Common myeloid progenitor, CD34-positive (primary cell): ENCODE results near the gene MAGED2.
A peak's percentile ranks its signal among the peaks of the same experiment; 100 is the strongest.

ENCODE experiments used
- CTCF ChIA-PET: fragments of 350-600 bp; sonication (Branson Sonifier 250); formaldehyde crosslinking; loops from one replicate; lab custom pipeline; 2021; ENCODE audit warnings: antibody characterized with exemption; lab: Charles Lee
- POLR2A ChIA-PET: fragments of 350-600 bp; sonication (Branson Sonifier 250); formaldehyde crosslinking; loops from one replicate; lab custom pipeline; 2021; ENCODE audit warnings: antibody characterized with exemption; lab: Charles Lee
- DNase-seq, 3 donors: peaks; one replicate each; pipeline versions ENCODE4 v3.0.0 to v3.0.0-alpha.2; 2013
- H3K27ac ChIP-seq, 2 experiments: 1 replicate in 1 of 2; 2 replicates in 1 of 2; pipeline ENCODE4 v1.7.0; 2013; ENCODE audit warnings: inconsistent platforms in 2 of 2, low read length in 2 of 2, mild to moderate bottlenecking in 2 of 2, low read depth in 1 of 2, moderate library complexity in 1 of 2; ENCODE audit not compliant: severe bottlenecking in 2 of 2, insufficient read depth in 1 of 2, poor library complexity in 1 of 2
- H3K27me3 ChIP-seq, 5 experiments: replicated peaks in 2 of 5; 1 replicate in 3 of 5; 2 replicates in 2 of 5; pipeline versions ENCODE4 v1.6.1 to v1.7.0; 2013; ENCODE audit warnings: low read length in 4 of 5, mild to moderate bottlenecking in 2 of 5, moderate library complexity in 2 of 5, inconsistent platforms in 1 of 5; ENCODE audit not compliant: insufficient read depth in 5 of 5, control insufficient read depth in 4 of 5
- H3K36me3 ChIP-seq, 4 experiments: 1 replicate in 2 of 4; 2 replicates in 2 of 4; pipeline versions ENCODE4 v1.6.1 to v1.7.0; 2013; ENCODE audit warnings: low read length in 3 of 4, control low read depth in 1 of 4, mild to moderate bottlenecking in 1 of 4; ENCODE audit not compliant: control insufficient read depth in 4 of 4, insufficient read depth in 4 of 4
- H3K4me1 ChIP-seq, 4 experiments: 1 replicate in 3 of 4; 2 replicates in 1 of 4; pipeline versions ENCODE4 v1.6.1 to v1.7.1; 2013; ENCODE audit warnings: low read length in 3 of 4, mild to moderate bottlenecking in 3 of 4, control low read depth in 1 of 4, inconsistent platforms in 1 of 4, moderate library complexity in 1 of 4; ENCODE audit not compliant: control insufficient read depth in 4 of 4, insufficient read depth in 4 of 4; ENCODE audit errors: control extremely low read depth in 1 of 4
- H3K4me3 ChIP-seq, 7 experiments: 1 replicate in 4 of 7; 2 replicates in 3 of 7; pipeline versions ENCODE4 v1.5.1 to v1.7.0; 2013; ENCODE audit warnings: mild to moderate bottlenecking in 7 of 7, low read length in 6 of 7, moderate library complexity in 6 of 7, inconsistent platforms in 2 of 7, low read depth in 2 of 7, control low read depth in 1 of 7; ENCODE audit not compliant: insufficient read depth in 4 of 7, control insufficient read depth in 1 of 7; ENCODE audit errors: extremely low read depth in 1 of 7
- H3K9me3 ChIP-seq, 5 experiments: 1 replicate in 4 of 5; 2 replicates in 1 of 5; pipeline versions ENCODE4 v1.6.1 to v1.7.1; 2013; ENCODE audit warnings: low read length in 4 of 5, mild to moderate bottlenecking in 2 of 5, inconsistent platforms in 1 of 5, low read depth in 1 of 5, moderate library complexity in 1 of 5; ENCODE audit not compliant: control insufficient read depth in 4 of 5, insufficient read depth in 2 of 5; ENCODE audit errors: control extremely low read depth in 1 of 5
- WGBS: methylation state at CpG from one replicate; pipeline ENCODE4 v1.1.5; 2013; ENCODE audit not compliant: insufficient coverage; 5-methylcytosine and 5-hydroxymethylcytosine counted together

The MAGED2 gene

GRCh38 chrX:54808109-54808604, 612 bp downstream of the MAGED2 start:
- ChIA-PET CTCF (no interaction called here), POLR2A (interaction anchor here (0.6 to 1.1 kb wide), 2 partner anchors 49 to 169 kb away, joined by 4 to 5 read pairs; no protein-coding TSS in a partner anchor)
- WGBS, result 23% methylated on average over 19 of the region's 23 CpGs
- Histone ChIP-seq H3K27me3 (no peaks in the 10 kb centered on the region), H3K4me1 (peaks cover 0 to 8% (median 6%) of the 10 kb centered on the region in 4 experiments), H3K4me3 (peak overlapping the region; percentile 57 to 91 (median 73)), H3K27ac (peak overlapping the region; percentile 44 to 71), H3K9me3 (no peaks in the 10 kb centered on the region), H3K36me3 (peaks cover 5 to 34% (median 18%) of the 10 kb centered on the region in 4 experiments)
- no peak for DNase-seq

GRCh38 chrX:54808605-54809483, 1.3 kb downstream of the MAGED2 start:
- Histone ChIP-seq H3K4me1 (peaks cover 0 to 8% (median 6%) of the 10 kb centered on the region in 4 experiments), H3K9me3 (no peaks in the 10 kb centered on the region), H3K27me3 (no peaks in the 10 kb centered on the region), H3K36me3 (peaks cover 7 to 41% (median 20%) of the 10 kb centered on the region in 4 experiments), H3K27ac (peak overlapping the region; percentile 44 to 71), H3K4me3 (peak overlapping the region; percentile 57 to 91 (median 73))
- ChIA-PET POLR2A (interaction anchor here (0.6 kb wide), 2 partner anchors 50 to 1714 kb away, joined by 4 to 5 read pairs; no protein-coding TSS in a partner anchor), CTCF (no interaction called here)
- WGBS, result 36% methylated on average over 33 of the region's 38 CpGs
- DNase-seq, result peak; percentile 94 to 97 (median 96)

DNA sequence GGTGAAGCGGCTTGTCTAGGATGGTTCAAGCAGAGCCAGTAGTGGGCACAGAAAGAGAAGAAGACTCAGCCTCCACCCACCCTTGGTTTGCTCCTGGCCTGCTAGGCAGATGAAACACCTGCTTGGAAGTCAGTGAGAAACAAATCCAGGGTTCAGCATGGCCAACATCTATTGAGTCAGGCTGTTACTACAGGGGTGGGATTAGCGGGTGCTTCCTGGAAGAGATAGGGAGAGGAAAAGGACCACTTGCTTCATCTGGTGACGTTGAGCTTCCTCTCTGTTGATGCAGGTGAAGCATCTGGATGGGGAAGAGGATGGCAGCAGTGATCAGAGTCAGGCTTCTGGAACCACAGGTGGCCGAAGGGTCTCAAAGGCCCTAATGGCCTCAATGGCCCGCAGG, 3.0 kb downstream of the MAGED2 start:
- CTCF ChIA-PET, result no interaction called here

GRCh38 chrX:54811301-54811885, 3.8 kb downstream of the MAGED2 start:
- no peaks in the 10 kb centered on the region for H3K27me3 ChIP-seq
- CTCF ChIA-PET, result no interaction called here
- no peak overlapping the region for H3K27ac ChIP-seq
- H3K4me1 ChIP-seq, result peaks cover 0 to 8% (median 6%) of the 10 kb centered on the region in 4 experiments
- DNase-seq, result no peak
- H3K9me3 ChIP-seq, result no peaks in the 10 kb centered on the region
- POLR2A ChIA-PET, result no interaction called here
- H3K4me3 ChIP-seq, result no peak overlapping the region
- H3K36me3 ChIP-seq, result peaks cover 7 to 64% (median 24%) of the 10 kb centered on the region in 4 experiments
- 90% methylated on average over 8 of the region's 9 CpGs for WGBS

More for the DNA sequence above, 3.0 kb downstream of the MAGED2 start:
- Histone ChIP-seq H3K4me3 (no peak overlapping the region), H3K27me3 (no peaks in the 10 kb centered on the region), H3K9me3 (no peaks in the 10 kb centered on the region), H3K36me3 (peaks cover 7 to 58% (median 23%) of the 10 kb centered on the region in 4 experiments), H3K27ac (no peak overlapping the region), H3K4me1 (peaks cover 0 to 8% (median 6%) of the 10 kb centered on the region in 4 experiments)
- DNase-seq, result no peak
- POLR2A ChIA-PET, result no interaction called here
- 84% methylated on average over 4 of the region's 5 CpGs for WGBS

DNA sequence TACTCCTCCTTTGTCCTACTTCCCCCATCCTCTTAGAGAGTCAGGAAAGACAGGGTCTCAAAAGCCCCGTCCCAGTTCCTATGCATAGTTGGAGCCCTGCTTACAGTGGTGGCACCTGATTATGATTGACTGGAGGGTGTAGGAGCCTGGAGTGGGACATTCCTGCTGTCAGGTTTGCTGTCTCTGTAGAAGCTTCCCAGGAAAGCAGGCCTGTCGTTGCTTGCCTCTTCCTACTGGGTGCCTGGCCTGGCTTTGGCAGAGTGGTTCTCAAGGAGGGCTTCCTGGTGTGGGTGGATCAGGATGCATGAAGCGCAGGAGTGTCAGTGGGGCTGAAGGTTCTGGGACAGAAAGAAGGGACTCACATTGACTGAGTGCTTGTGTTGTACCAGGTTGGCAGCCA, 4.8 kb downstream of the MAGED2 start:
- Histone ChIP-seq H3K27me3 (no peaks in the 10 kb centered on the region), H3K36me3 (peaks cover 7 to 64% (median 24%) of the 10 kb centered on the region in 4 experiments), H3K9me3 (no peaks in the 10 kb centered on the region), H3K27ac (no peak overlapping the region), H3K4me1 (peaks cover 0 to 8% (median 6%) of the 10 kb centered on the region in 4 experiments), H3K4me3 (no peak overlapping the region)
- POLR2A ChIA-PET, result no interaction called here
- WGBS, result 75% methylated on average over 2 of the region's 3 CpGs
- CTCF ChIA-PET, result no interaction called here
- DNase-seq, result no peak

GRCh38 chrX:54817220-54817820, 9.8 kb downstream of the MAGED2 start:
- ChIA-PET POLR2A (no interaction called here), CTCF (no interaction called here)
- Histone ChIP-seq H3K36me3 (peaks cover 3 to 38% (median 8%) of the 10 kb centered on the region in 4 experiments), H3K27ac (no peak overlapping the region), H3K4me3 (no peak overlapping the region), H3K4me1 (peaks cover 0 to 3% (median 2%) of the 10 kb centered on the region in 4 experiments), H3K27me3 (no peaks in the 10 kb centered on the region), H3K9me3 (no peaks in the 10 kb centered on the region)
- WGBS, result 66% methylated on average over 4 of the region's 7 CpGs
- no peak for DNase-seq
